ENCODE data around the gene WDR73. TPM values are rescaled to one million over a fixed set of nuclear protein-coding genes. Genes with fewer than 3 reads are reported as not detected.

Gene WDR73
- total and polyA plus RNA-seq, 10 of the 15 experiments (the other 5 are each of a cell fraction or from before 2014, with no cell fraction given), result 4.4 to 25.6 (median 16.3) TPM

DNA sequence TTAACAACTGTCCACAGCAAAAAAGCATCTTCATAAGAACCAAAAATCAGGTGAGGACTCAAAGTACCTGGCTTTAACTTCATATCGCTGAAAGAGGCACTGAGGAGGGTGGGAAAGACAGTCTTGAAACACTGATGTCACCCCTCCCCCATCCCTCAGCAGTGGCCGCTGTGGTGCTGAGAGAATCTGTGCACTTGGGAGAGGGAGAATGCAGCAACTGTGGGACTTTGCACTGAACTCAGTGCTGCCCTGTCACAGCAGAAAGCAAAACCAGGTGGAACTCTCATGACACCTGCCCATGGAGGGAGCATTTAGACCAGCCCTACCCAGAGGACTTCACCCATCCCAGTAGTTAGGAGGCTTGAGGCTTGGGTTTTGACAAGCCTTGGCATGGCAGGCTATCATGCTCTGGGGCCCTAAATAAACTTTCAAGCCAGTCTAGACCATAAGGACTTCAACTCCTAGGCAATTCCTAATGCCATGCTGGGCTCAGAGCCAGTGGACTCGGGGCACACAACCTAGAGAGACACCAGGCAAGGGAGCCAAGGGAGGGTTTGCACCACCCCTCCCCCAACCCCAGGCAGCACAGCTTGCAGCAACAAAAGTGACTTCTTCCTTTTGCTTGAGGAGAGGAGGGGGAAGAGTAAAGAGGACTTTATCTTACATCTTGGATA, 59.3 kb downstream of the WDR73 start:
- Histone ChIP-seq H3K4me1 (ENCODE audit: control insufficient read depth, insufficient read depth, low read length) (peaks cover 15% of the 10 kb centered on the region), H3K27ac (ENCODE audit: control insufficient read depth, insufficient read depth) (no peak overlapping the region), H3K79me2 (ENCODE audit: control insufficient read depth, insufficient read depth, low read length) (no peaks in the 10 kb centered on the region), H3K4me2 (ENCODE audit: control insufficient read depth, insufficient read depth) (no peak overlapping the region), H3K4me3 (no peak overlapping the region), H3K27me3 (replicated peaks in 1 of 2; ENCODE audit: control insufficient read depth in 2 of 2, insufficient read depth in 2 of 2, low read length in 1 of 2) (peaks cover 2% of the 10 kb centered on the region in 2 experiments; a peak in 2 of 4 replicates), H3K36me3 (ENCODE audit: control insufficient read depth in 2 of 2, insufficient read depth in 2 of 2, low read length in 1 of 2) (no peaks in the 10 kb centered on the region), H2AFZ (ENCODE audit: control insufficient read depth, low read depth, low read length) (no peak overlapping the region), H4K20me1 (ENCODE audit: control insufficient read depth, insufficient read depth) (no peaks in the 10 kb centered on the region), H3K9ac (ENCODE audit: control insufficient read depth, insufficient read depth, low read length) (no peak overlapping the region), H3K9me3 (replicated peaks; ENCODE audit: control insufficient read depth, insufficient read depth, low read length) (peaks cover 2% of the 10 kb centered on the region; the same call in 1 of the 3 replicates)
- BruUV-seq (replicated peaks), result no TSS peak
- ChIA-PET RAD21 (ENCODE audit: unreplicated experiment) (no interaction called here), SMC1A (ENCODE audit: uncharacterized antibody, unreplicated experiment) (interaction anchor here (0.6 kb wide), 1 partner anchor 536 kb away, joined by 4 read pairs; no protein-coding TSS in a partner anchor), CTCF (interaction anchor here (1.8 kb wide), 1 partner anchor 23 kb away, joined by 5 read pairs; no protein-coding TSS in a partner anchor), POLR2A (no interaction called here)
- FAIRE-seq (no peak), ATAC-seq (no peak), DNase-seq (ENCODE audit: low read depth, low spot score) (no peak)
- TF ChIP-seq, protein P1, sequence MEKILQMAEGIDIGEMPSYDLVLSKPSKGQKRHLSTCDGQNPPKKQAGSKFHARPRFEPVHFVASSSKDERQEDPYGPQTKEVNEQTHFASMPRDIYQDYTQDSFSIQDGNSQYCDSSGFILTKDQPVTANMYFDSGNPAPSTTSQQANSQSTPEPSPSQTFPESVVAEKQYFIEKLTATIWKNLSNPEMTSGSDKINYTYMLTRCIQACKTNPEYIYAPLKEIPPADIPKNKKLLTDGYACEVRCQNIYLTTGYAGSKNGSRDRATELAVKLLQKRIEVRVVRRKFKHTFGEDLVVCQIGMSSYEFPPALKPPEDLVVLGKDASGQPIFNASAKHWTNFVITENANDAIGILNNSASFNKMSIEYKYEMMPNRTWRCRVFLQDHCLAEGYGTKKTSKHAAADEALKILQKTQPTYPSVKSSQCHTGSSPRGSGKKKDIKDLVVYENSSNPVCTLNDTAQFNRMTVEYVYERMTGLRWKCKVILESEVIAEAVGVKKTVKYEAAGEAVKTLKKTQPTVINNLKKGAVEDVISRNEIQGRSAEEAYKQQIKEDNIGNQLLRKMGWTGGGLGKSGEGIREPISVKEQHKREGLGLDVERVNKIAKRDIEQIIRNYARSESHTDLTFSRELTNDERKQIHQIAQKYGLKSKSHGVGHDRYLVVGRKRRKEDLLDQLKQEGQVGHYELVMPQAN (conservative IDR thresholded peaks at IDR 0.05), result no peak
- TF ChIP-seq, protein P2, sequence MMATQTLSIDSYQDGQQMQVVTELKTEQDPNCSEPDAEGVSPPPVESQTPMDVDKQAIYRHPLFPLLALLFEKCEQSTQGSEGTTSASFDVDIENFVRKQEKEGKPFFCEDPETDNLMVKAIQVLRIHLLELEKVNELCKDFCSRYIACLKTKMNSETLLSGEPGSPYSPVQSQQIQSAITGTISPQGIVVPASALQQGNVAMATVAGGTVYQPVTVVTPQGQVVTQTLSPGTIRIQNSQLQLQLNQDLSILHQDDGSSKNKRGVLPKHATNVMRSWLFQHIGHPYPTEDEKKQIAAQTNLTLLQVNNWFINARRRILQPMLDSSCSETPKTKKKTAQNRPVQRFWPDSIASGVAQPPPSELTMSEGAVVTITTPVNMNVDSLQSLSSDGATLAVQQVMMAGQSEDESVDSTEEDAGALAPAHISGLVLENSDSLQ (IDR thresholded peaks at IDR 0.05), result no peak
- TF ChIP-seq, protein P3, sequence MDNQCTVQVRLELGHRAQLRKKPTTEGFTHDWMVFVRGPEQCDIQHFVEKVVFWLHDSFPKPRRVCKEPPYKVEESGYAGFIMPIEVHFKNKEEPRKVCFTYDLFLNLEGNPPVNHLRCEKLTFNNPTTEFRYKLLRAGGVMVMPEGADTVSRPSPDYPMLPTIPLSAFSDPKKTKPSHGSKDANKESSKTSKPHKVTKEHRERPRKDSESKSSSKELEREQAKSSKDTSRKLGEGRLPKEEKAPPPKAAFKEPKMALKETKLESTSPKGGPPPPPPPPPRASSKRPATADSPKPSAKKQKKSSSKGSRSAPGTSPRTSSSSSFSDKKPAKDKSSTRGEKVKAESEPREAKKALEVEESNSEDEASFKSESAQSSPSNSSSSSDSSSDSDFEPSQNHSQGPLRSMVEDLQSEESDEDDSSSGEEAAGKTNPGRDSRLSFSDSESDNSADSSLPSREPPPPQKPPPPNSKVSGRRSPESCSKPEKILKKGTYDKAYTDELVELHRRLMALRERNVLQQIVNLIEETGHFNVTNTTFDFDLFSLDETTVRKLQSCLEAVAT (IDR thresholded peaks at IDR 0.05), result no peak
- no peak for TF ChIP-seq ASH2L (IDR thresholded peaks at IDR 0.05; ENCODE audit: borderline replicate concordance, low read depth)
- TF ChIP-seq HCFC1 (IDR thresholded peaks at IDR 0.05; ENCODE audit: low read length), result no peak
- TF ChIP-seq PAX8 (IDR thresholded peaks at IDR 0.05), result no peak
- 42% methylated on average over 3 of the region's 3 CpGs for WGBS (ENCODE audit: insufficient coverage, insufficient replicate concordance, low lambda C conversion rate, missing lambda C conversion rate)
- intact Hi-C loops (cut with micrococcal nuclease; ENCODE audit: unreplicated experiment), result no loop called here
- in situ Hi-C loops (cut with MboI), result loop anchor here (5.0 kb wide), 2 partner anchors 283 to 333 kb away; no protein-coding TSS in a partner anchor
